HFFc6 (cell line): ENCODE data around the gene DLEC1. TPM values are rescaled to one million over a fixed set of nuclear protein-coding genes. Genes with fewer than 3 reads are reported as not detected.
"Not testable (repeated sequence)": the region's sequence is repeated elsewhere in the genome, so short reads cannot be mapped to it uniquely, and the experiment has no call there.

Experiments
- DNase-seq: peaks from one replicate; pipeline ENCODE4 v3.0.0-alpha.2; 2018
- H3K27ac Mint-ChIP-seq: 2 replicates; pipeline ENCODE4 v1.8.0; 2020; ENCODE audit warnings: mild to moderate bottlenecking, mixed read lengths
- H3K27me3 Mint-ChIP-seq: 2 replicates; pipeline ENCODE4 v1.8.0; 2021; ENCODE audit warnings: mild to moderate bottlenecking, moderate library complexity, mixed read lengths; ENCODE audit not compliant: insufficient read depth
- H3K36me3 Mint-ChIP-seq: 2 replicates; pipeline ENCODE4 v1.8.0; 2021; ENCODE audit warnings: low read depth, mixed read lengths
- H3K4me1 Mint-ChIP-seq: 2 replicates; pipeline ENCODE4 v1.8.0; 2020; ENCODE audit warnings: low read depth, mixed read lengths
- H3K4me3 Mint-ChIP-seq: 2 replicates; pipeline ENCODE4 v1.8.0; 2020; ENCODE audit warnings: mild to moderate bottlenecking, moderate library complexity, mixed read lengths
- H3K9me3 Mint-ChIP-seq: 2 replicates; pipeline ENCODE4 v1.8.0; 2020; ENCODE audit warnings: mild to moderate bottlenecking, mixed read lengths
- total RNA-seq, 6 experiments: library from RNA; stranded (reverse); fragmentation: NEBNext Ultra II Directional; extraction: Animal tissue kit (Norgen Biotek cat#: 25700); gene quantifications; 2 replicates in 1 of 6; 3 replicates in 5 of 6; pipeline ENCODE4 v1.2.3, GENCODE V29; 2021
- TF ChIP-seq, protein P1 (sequence below): fragments of 200-600 bp; sonication (generic); IDR thresholded peaks from 2 replicates; pipeline ENCODE4 v1.5.0; 2021; ENCODE audit warnings: antibody characterized with exemption, mild to moderate bottlenecking

DLEC1 gene
- total RNA-seq, 6 experiments from 2014 or later = 0.05 TPM; not detected in 5

DNA sequence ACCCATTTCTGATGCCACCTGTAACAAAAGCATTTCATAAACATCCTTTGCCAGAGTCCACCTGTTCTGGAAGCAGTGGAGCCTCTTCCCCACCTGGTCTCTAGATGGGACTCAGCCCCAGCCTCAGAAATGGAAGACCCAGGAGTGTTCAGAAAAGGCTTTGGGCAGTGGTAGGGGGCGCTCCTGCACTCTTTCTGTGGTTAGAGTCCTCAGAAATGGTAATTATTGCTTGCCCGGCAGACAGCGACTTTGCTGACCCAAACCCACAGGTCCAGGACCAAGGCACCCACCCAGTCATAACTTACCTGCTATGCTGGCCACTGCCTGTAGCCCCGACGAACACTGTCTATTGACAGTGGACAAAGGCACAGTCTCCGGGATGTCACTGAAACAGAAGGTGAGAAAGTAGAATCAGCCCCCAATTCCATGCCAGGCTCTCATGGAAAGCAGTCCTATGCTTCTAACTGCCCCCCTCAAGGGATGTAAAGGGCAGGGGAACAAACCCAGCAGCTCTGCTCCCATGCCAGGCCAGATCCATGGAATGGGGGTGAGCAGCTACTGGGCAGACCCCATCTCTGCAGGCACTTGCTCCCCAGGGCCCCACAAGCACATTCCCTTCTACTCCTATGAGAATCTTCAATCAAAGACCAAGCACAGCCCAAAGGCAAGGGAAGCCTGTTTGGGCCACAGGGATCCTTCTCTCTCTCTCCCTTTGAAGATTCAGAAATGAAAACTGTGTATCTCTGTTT lies 92.8 kb downstream of the DLEC1 start:
- no peak overlapping the region for H3K4me3 Mint-ChIP-seq
- peaks cover 9% of the 10 kb centered on the region; the same call in 1 of the 2 replicates for H3K36me3 Mint-ChIP-seq
- H3K27me3 Mint-ChIP-seq = peaks cover 1% of the 10 kb centered on the region; the same call in 1 of the 2 replicates
- H3K4me1 Mint-ChIP-seq = peaks cover 35% of the 10 kb centered on the region
- TF ChIP-seq, protein P1, sequence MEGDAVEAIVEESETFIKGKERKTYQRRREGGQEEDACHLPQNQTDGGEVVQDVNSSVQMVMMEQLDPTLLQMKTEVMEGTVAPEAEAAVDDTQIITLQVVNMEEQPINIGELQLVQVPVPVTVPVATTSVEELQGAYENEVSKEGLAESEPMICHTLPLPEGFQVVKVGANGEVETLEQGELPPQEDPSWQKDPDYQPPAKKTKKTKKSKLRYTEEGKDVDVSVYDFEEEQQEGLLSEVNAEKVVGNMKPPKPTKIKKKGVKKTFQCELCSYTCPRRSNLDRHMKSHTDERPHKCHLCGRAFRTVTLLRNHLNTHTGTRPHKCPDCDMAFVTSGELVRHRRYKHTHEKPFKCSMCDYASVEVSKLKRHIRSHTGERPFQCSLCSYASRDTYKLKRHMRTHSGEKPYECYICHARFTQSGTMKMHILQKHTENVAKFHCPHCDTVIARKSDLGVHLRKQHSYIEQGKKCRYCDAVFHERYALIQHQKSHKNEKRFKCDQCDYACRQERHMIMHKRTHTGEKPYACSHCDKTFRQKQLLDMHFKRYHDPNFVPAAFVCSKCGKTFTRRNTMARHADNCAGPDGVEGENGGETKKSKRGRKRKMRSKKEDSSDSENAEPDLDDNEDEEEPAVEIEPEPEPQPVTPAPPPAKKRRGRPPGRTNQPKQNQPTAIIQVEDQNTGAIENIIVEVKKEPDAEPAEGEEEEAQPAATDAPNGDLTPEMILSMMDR = peak; percentile 76
- peak; percentile 13 for DNase-seq
- H3K9me3 Mint-ChIP-seq = no peaks in the 10 kb centered on the region
- H3K27ac Mint-ChIP-seq = no peak overlapping the region

DNA sequence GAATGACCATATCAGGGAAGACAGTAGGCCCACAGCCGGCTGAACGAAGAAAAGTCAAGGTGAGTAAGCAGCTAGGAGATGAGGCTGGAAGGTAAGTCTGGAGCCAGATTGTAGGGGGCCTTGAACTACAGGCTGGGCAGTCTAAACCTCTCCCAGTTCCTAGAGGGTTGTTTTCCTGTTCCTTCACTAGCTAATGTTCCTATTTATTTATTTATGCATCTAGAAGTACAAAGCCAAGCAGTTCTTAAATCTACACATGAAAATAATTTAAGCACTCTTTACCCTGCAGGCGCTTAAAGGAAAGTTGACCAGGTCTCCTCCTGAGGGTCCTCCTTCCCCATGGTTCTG lies 94.2 kb downstream of the DLEC1 start:
- H3K4me3 Mint-ChIP-seq = no peak overlapping the region
- no peaks in the 10 kb centered on the region for H3K9me3 Mint-ChIP-seq
- DNase-seq = no peak
- no peak overlapping the region for H3K27ac Mint-ChIP-seq
- peaks cover 44% of the 10 kb centered on the region for H3K4me1 Mint-ChIP-seq
- H3K27me3 Mint-ChIP-seq = peaks cover 1% of the 10 kb centered on the region; the same call in 1 of the 2 replicates
- TF ChIP-seq, protein P1 = no peak
- peaks cover 5% of the 10 kb centered on the region; the same call in 1 of the 2 replicates for H3K36me3 Mint-ChIP-seq

DNA sequence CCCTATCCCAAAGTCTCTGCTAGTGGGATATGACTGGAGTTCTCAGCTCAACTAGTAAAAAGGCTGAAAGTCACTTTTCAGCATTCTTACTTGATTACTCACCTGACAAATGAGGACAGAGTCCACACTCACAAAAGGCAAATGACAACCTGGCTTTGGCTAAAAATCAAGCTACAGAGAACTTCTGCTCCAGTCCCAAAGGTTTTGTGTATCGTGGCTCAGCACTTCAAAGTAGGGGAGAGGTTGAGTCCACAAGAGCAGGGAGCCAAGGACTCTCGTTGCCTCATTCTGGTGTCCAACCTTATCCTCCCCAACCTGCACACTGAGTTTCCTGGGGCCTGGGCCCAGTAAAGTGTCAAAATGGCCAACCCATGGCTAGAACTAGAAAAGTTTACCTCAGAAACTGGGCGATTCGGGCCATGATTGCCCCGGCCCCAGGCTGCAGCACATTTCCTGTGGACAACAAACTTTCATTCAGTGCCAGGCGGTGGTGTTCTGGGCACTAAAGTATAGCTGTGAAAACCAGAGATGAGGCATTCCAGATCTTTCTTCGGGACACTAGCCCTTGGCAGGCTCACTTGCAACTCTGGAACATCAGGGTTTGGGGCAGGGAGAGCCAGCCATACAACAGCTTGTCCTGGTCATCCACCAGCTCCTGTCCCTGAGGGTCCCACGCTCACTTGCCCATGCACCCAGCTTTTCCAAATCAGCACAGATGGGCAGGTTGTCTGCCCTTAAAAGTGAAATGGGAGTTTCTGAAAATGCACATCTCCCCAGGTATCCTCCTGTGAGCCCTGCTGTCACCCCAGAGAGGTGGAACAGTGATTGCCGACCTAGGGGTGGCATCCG lies 94.8 kb downstream of the DLEC1 start:
- Mint-ChIP-seq H3K27me3 (peaks cover 1% of the 10 kb centered on the region; the same call in 1 of the 2 replicates), H3K4me3 (no peak overlapping the region), H3K36me3 (peaks cover 5% of the 10 kb centered on the region; the same call in 1 of the 2 replicates), H3K9me3 (no peaks in the 10 kb centered on the region), H3K27ac (no peak overlapping the region), H3K4me1 (peaks cover 48% of the 10 kb centered on the region)
- TF ChIP-seq, protein P1 = no peak
- peak; percentile 14 for DNase-seq

DNA sequence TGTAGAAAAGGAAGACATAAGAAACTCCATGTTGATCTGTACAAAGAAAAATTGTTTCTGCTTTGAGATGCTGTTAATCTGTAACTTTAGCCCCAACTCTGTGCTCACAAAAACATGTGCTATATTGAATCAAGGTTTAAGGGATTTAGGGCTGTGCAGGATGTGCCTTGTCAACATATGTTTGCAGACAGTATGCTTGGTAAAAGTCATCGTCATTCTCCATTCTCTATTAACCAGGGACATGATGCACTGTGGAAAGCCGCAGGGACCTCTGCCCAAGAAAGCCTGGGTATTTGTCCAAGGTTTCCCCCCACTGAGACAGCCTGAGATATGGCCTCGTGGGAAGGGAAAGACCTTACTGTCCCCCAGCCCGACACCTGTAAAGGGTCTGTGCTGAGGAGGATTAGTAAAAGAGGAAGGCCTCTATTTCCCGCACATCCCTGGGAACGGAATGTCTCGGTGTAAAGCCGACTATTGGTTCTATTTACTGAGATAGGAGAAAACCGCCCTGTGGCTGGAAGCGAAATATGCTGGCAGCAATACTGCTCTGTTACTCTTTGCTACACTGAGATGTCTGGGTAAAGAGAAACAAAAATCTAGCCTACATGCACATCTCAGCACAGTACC lies 95.6 kb downstream of the DLEC1 start:
- DNase-seq, H3K27ac Mint-ChIP-seq, H3K9me3 Mint-ChIP-seq, H3K36me3 Mint-ChIP-seq, H3K27me3 Mint-ChIP-seq: not testable (repeated sequence)
- H3K4me3 Mint-ChIP-seq = peak overlapping the region; percentile 97; the same call in 1 of the 2 replicates
- peaks cover 53% of the 10 kb centered on the region for H3K4me1 Mint-ChIP-seq

DNA sequence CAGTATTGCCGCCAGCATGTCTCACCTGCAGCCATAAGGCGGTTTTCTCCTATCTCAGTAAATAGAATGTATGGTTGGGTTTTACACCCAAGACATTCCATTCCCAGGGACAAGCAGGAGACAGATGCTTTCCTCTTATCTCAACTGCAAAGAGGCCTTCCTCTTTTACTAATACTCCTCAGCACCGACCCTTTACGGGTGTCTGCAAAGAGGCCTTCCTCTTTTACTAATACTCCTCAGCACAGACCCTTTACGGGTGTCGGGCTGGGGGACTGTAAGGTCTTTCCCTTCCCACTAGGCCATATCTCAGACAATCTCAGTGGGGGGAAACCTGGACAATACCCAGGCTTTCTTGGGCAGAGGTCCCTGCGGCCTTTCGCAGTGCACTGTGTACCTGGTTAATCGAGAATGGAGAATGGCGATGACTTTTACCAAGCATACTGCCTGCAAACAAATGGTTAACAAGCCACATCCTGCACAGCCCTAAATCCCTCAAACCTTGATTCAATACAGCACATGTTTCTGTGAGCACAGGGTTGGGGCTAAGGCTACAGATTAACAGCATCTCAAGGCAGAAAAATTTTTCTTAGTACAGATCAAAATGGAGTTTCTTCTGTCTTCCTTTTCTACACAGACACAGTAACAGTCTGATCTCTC lies 96.7 kb downstream of the DLEC1 start:
- not testable (repeated sequence) for H3K9me3 Mint-ChIP-seq, DNase-seq, H3K27me3 Mint-ChIP-seq, H3K36me3 Mint-ChIP-seq
- H3K4me1 Mint-ChIP-seq = peaks cover 57% of the 10 kb centered on the region
- H3K4me3 Mint-ChIP-seq = peak overlapping the region; percentile 97
- H3K27ac Mint-ChIP-seq = peak overlapping the region; percentile 65

DNA sequence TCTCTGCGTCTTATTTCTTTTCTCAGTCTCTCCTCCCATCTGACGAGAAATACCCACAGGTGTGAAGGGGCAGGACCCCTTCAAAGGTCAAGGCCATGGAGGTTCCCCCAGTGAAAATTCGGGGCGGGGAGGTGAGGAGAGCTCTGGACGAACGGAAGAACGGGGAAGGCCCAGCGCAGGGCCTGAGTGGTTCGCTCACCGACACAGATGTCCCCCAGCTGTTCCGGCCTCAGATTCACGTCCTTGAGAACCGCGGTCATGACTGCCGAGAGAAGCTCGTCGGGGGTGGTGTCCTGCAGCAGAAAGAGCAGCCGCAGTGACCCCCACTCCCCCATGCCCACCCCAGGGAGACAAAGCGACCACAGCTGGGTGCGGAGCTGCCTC lies 97.4 kb downstream of the DLEC1 start:
- peak overlapping the region; percentile 65 for H3K27ac Mint-ChIP-seq
- TF ChIP-seq, protein P1 = no peak
- peak overlapping the region; percentile 97 for H3K4me3 Mint-ChIP-seq
- DNase-seq = no peak
- H3K27me3 Mint-ChIP-seq = peaks cover 1% of the 10 kb centered on the region; the same call in 1 of the 2 replicates
- peaks cover 57% of the 10 kb centered on the region for H3K4me1 Mint-ChIP-seq
- peaks cover 7% of the 10 kb centered on the region; the same call in 1 of the 2 replicates for H3K36me3 Mint-ChIP-seq
- no peaks in the 10 kb centered on the region for H3K9me3 Mint-ChIP-seq
